Measurements from ENCODE around the gene FAAH2.

FAAH2 gene

DNA sequence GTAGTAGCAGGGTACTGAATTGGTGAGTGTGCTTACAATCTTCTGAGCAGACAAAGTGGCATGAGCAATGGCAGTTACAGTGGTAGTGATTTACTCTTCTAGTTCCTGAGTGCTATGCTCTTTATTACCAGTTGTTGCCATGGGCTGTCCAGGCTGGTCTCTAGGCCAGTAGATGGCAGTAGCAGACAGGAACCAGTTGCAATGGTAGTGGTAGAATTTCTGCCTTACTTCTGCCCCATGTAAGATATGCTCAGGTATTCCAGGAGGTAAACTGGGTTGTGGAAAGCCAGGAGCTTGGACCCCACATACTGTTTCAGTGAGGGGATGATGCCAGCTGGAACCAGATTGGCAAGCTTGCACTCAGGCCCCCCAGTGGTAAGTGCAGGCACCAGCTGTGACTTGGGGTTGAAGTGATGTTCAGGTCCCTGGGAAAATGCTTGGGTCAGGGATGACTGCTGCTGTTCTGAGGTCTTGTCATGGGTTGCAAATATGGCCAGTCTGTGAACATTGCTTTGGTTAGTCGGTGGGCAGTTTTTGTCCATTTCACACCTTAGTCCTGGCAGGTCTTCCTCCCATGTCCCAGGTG, 242.3 kb downstream of the FAAH2 start:
- in situ Hi-C loops (cut with HindIII; ENCODE audit: low pct_ligation_motif_present, low sequenced_read_pairs): no loop called here
- Histone ChIP-seq H3K27me3 (replicated peaks) (no peaks in the 10 kb centered on the region), H3K27ac (no peak overlapping the region), H3K36me3 (replicated peaks) (no peaks in the 10 kb centered on the region), H3K4me3 (ENCODE audit: low read depth, low read length) (no peak overlapping the region)
- TF ChIP-seq CTCF (IDR thresholded peaks at IDR 0.05; ENCODE audit: low read depth, low read length, missing control alignments): no peak
- DNase-seq: no peak

Measured in brain microvascular endothelial cell (primary cell).